Measurements from ENCODE around the gene CCDC60. TPM values are rescaled to one million over a fixed set of nuclear protein-coding genes. Genes with fewer than 3 reads are reported as not detected.

Gene CCDC60
- total RNA-seq, 1 experiment from 2014 or later = not detected

DNA sequence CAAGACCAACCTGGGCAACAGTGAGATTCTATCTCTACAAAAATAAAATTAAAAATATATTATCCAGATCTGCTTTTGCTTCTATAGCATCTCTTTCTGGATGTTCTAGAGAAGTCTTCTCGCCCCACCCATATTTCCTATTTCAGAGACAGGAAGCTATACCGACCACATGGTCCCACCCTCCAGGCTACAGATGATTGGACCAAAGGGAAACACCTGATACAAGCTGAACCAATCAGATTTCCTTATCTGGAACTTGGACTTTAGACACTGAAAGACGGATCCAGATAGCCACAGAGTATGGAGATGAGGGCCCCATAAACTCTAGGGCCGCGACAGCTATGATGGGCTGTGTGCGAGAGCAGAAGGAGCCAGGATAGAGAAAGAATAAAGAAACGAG lies 48.7 kb downstream of the CCDC60 start:
- Histone ChIP-seq H3K4me1 (replicated peaks) (no peaks in the 10 kb centered on the region), H3K27me3 (replicated peaks) (no peaks in the 10 kb centered on the region), H3K36me3 (no peaks in the 10 kb centered on the region), H3K27ac (no peak overlapping the region), H3K9me3 (replicated peaks) (no peaks in the 10 kb centered on the region), H3K4me3 (no peak overlapping the region)
- DNase-seq (ENCODE audit: low read depth in 1 of 2, low spot score in 2 of 2) = no peak

DNA sequence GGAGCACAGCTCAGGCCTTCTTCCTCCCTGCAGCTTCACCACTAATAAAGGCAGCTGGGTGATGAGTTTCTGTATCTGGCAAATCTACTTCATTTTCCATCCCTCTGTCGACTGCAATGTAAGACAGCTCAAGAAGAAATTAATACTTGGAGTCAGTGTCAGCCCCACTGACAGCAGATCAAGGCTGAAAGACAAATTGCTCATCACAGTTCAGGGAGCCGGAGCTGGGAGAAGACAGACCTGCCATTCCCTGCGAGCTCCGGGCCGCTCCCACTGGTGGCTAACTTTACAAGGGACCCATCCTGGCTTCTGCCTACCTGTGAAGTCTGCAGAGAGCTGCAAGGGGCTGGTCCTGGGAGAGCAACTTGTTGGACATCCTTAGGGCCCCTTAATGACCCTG lies 49.8 kb downstream of the CCDC60 start:
- no peaks in the 10 kb centered on the region for H3K27me3 ChIP-seq (replicated peaks)
- H3K27ac ChIP-seq = no peak overlapping the region
- no peaks in the 10 kb centered on the region for H3K9me3 ChIP-seq (replicated peaks)
- H3K4me1 ChIP-seq (replicated peaks) = no peaks in the 10 kb centered on the region
- H3K4me3 ChIP-seq = no peak overlapping the region
- DNase-seq (ENCODE audit: low read depth in 1 of 2, low spot score in 2 of 2) = no peak
- no peaks in the 10 kb centered on the region for H3K36me3 ChIP-seq

DNA sequence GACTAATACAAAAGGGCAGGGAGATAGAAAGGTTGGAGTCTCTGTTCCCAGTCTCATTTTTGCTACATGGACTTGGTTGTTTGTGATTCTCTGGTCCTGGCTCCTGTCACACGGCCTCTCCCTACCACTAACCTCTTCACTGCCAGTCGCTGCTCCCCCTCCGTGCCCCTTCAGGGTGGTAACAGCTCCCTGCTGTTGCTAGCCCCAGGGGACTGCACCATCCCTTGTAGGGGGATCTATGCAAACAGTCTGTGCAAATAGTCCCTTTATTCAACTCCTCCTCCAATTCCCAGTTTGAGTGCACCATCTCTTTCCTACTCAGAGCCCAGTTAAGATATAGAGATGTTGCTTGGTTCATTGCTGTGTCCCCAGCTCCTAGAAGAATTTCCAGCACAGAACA lies 51.1 kb downstream of the CCDC60 start:
- H3K4me1 ChIP-seq (replicated peaks) = no peaks in the 10 kb centered on the region
- no peaks in the 10 kb centered on the region for H3K27me3 ChIP-seq (replicated peaks)
- H3K9me3 ChIP-seq (replicated peaks) = no peaks in the 10 kb centered on the region
- no peak overlapping the region for H3K4me3 ChIP-seq
- H3K27ac ChIP-seq = no peak overlapping the region
- DNase-seq (ENCODE audit: low read depth in 1 of 2, low spot score in 2 of 2) = no peak
- H3K36me3 ChIP-seq = no peaks in the 10 kb centered on the region

DNA sequence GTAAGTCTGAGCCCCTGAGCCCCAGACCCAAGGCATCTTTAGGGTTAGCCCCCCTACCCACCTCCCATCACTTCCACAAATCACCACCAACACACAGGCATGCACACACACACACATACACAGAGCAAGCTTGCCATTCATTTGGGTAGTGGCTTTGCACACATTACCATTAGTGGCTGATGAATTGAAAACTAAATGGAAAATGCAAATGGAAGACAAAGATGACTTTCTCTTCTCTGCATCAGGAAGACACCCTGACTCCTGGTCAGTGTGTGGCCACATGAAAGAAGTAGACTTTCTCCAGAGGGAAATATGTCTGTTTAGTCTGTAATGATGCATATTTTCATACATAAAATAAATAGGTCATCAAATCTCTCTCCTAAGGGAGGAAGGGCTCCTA lies 55.2 kb downstream of the CCDC60 start:
- no peak overlapping the region for H3K4me3 ChIP-seq
- DNase-seq (ENCODE audit: low read depth in 1 of 2, low spot score in 2 of 2) = no peak
- H3K27me3 ChIP-seq (replicated peaks) = no peaks in the 10 kb centered on the region
- H3K9me3 ChIP-seq (replicated peaks) = no peaks in the 10 kb centered on the region
- H3K4me1 ChIP-seq (replicated peaks) = no peaks in the 10 kb centered on the region
- no peak overlapping the region for H3K27ac ChIP-seq
- H3K36me3 ChIP-seq = no peaks in the 10 kb centered on the region

DNA sequence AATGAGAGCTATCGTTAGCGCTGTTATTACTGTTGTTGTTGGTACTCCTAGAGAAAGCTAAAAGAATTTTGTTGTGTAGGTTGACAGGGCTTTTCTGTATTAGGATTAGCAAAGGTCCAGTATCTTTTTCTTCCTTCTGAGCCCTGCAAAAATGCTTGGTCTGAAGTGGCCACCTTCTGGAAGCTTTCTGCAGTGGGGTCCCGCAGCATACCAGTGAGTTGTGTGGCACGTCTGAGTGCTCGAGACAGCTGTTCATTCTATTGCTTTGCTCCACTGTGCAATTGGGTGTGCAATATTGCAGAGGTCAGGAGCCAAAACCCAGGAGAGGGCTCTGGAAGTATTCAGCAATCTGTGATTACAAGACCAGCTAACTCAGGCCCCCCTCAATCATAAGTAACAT lies 57.1 kb downstream of the CCDC60 start:
- DNase-seq (ENCODE audit: low read depth in 1 of 2, low spot score in 2 of 2) = no peak

GRCh38 chr12:119393677-119394076 lies 59.1 kb downstream of the CCDC60 start:
- Histone ChIP-seq H3K4me1 (replicated peaks) (no peaks in the 10 kb centered on the region), H3K27ac (no peak overlapping the region), H3K4me3 (no peak overlapping the region)

More for the DNA sequence above, 57.1 kb downstream of the CCDC60 start:
- H3K27ac ChIP-seq = no peak overlapping the region
- no peaks in the 10 kb centered on the region for H3K27me3 ChIP-seq (replicated peaks)
- H3K9me3 ChIP-seq (replicated peaks) = no peaks in the 10 kb centered on the region
- no peaks in the 10 kb centered on the region for H3K36me3 ChIP-seq
- H3K4me1 ChIP-seq (replicated peaks) = no peaks in the 10 kb centered on the region
- no peak overlapping the region for H3K4me3 ChIP-seq

DNA sequence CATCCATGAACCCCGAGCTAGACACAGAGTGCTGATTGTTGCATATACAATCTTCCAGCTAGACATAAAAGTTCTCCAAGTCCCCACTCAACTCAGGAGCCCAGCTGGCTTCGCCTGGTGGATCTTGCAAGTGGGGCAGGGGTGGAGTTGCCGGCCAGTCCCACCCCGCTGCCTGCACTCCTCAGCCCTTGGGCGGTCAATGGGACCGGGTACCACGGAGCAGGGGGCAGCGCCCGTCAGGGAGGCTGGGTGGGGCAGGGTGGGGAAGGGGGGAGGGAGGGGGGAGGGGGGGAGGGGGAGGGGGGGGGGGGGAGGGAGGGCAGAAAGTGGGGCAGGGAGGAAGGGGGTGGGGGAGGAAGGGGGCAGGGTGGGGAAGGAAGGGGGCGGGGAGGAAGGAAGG lies 63.0 kb downstream of the CCDC60 start:
- Histone ChIP-seq H3K27me3 (replicated peaks) (no peaks in the 10 kb centered on the region), H3K4me1 (replicated peaks) (no peaks in the 10 kb centered on the region), H3K9me3 (replicated peaks) (no peaks in the 10 kb centered on the region), H3K36me3 (no peaks in the 10 kb centered on the region), H3K27ac (no peak overlapping the region), H3K4me3 (no peak overlapping the region)
- no peak for DNase-seq (ENCODE audit: low read depth in 1 of 2, low spot score in 2 of 2)

More at GRCh38 chr12:119393677-119394076, 59.1 kb downstream of the CCDC60 start:
- Histone ChIP-seq H3K27me3 (replicated peaks) (no peaks in the 10 kb centered on the region), H3K9me3 (replicated peaks) (no peaks in the 10 kb centered on the region), H3K36me3 (no peaks in the 10 kb centered on the region)
- no peak for DNase-seq (ENCODE audit: low read depth in 1 of 2, low spot score in 2 of 2)

DNA sequence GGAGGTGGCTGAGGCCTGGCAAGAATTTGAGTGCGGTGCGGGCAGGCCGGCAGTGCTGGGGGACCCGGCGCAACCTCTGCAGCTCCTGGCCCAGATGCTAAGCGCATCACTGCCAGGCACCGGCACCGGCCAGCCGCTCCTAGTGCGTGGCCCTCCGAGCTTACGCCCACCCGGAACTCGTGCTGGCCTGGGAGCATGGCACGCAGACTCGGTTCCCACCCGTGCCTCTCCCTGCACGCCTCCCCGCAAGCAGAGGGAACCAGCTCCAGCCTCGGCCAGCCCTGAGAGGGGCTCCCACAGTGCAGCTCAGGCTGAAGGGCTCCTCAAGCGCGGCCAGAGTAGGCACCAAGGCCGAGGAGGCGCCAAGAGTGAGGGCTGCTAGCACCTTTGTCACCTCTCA lies 63.7 kb downstream of the CCDC60 start:
- no peak overlapping the region for H3K4me3 ChIP-seq

DNA sequence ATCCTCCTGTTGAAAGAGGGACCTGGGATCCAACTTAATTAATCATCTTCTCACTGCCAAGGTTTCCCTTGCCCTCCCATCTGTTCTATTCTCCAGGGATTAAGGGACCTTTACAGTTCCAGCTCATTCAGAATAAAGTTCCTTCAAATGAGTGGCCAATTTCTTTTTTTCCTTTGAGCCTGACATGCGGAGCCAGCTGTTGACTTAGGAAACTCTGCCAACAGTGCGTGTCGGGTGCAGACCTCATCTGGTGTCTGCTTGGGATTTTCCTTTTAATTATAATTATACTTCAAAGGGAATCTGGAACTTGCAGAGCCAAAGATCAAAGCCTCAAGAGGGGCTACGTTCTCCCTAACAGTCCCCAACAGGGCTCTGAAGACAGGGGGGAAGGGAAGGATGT lies 64.8 kb downstream of the CCDC60 start:
- no peak for DNase-seq (ENCODE audit: low read depth in 1 of 2, low spot score in 2 of 2)
- no peaks in the 10 kb centered on the region for H3K4me1 ChIP-seq (replicated peaks)
- no peak overlapping the region for H3K4me3 ChIP-seq
- H3K27me3 ChIP-seq (replicated peaks) = no peaks in the 10 kb centered on the region
- no peaks in the 10 kb centered on the region for H3K36me3 ChIP-seq
- no peak overlapping the region for H3K27ac ChIP-seq
- H3K9me3 ChIP-seq (replicated peaks) = no peaks in the 10 kb centered on the region

More for the DNA sequence above, 63.7 kb downstream of the CCDC60 start:
- Histone ChIP-seq H3K9me3 (replicated peaks) (no peaks in the 10 kb centered on the region), H3K27ac (no peak overlapping the region), H3K36me3 (no peaks in the 10 kb centered on the region), H3K4me1 (replicated peaks) (no peaks in the 10 kb centered on the region), H3K27me3 (replicated peaks) (no peaks in the 10 kb centered on the region)
- no peak for DNase-seq (ENCODE audit: low read depth in 1 of 2, low spot score in 2 of 2)

DNA sequence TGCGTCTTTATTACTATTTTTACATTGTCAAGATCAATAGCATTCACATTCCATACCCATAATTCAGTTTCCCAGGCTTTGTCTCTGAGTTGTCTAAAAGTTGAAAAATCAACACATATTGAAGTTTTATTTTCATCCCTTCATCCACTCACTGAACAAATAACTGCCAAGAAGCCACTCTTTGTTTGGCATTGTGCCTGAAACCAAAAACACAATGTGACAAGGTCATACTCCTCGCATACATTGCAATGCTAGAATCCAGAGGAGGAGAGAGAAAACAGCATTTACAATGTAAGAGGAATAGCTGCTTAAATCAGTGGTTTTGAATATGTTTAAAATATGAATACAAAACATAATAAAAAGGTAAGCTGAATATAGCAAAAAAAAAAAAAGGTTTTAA lies 71.8 kb downstream of the CCDC60 start:
- Histone ChIP-seq H3K27me3 (replicated peaks) (peaks cover 4% of the 10 kb centered on the region), H3K36me3 (no peaks in the 10 kb centered on the region), H3K27ac (no peak overlapping the region), H3K9me3 (replicated peaks) (no peaks in the 10 kb centered on the region), H3K4me3 (no peak overlapping the region), H3K4me1 (replicated peaks) (no peaks in the 10 kb centered on the region)
- DNase-seq (ENCODE audit: low read depth in 1 of 2, low spot score in 2 of 2) = no peak

DNA sequence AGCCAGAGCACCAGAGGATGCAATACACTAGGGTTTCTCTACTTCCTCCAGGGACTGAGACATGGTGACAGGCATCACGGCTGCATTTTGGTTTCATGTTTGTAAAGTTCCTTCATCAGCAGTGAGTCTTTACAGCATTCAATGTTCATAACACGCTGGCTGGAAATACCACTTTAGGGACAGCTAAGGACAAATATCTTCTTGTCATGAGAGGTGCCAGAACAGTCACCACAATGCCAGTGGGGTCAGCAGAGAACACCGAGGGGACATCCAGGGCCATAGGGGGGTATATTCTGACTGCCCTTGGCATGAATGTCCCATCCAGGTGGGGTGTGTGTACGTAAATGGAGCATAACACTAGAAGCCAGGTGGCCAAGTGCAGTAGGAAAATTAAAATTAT lies 72.3 kb downstream of the CCDC60 start:
- Histone ChIP-seq H3K27me3 (replicated peaks) (peaks cover 4% of the 10 kb centered on the region), H3K4me3 (no peak overlapping the region), H3K36me3 (no peaks in the 10 kb centered on the region), H3K27ac (no peak overlapping the region), H3K9me3 (replicated peaks) (no peaks in the 10 kb centered on the region), H3K4me1 (replicated peaks) (no peaks in the 10 kb centered on the region)
- no peak for DNase-seq (ENCODE audit: low read depth in 1 of 2, low spot score in 2 of 2)

DNA sequence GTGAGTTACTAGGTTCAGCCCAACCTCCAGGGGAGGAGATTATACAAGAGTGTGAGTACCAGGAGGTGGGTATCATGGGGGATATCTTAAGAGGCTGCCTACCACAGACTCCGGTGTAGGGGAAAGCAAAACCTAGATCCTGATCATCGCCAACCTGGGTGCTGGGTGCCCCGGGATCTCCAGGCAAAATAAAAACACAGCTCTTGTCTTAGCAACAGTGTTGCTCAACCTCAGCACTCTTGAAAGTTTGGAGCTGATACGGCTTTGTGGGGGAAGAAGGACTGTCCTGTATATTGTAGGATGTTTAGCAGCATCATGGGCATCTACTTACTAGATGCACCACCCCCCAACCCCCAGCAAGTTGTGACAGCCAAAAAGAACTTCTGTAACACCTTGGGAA lies 74.5 kb downstream of the CCDC60 start:
- peaks cover 4% of the 10 kb centered on the region for H3K27me3 ChIP-seq (replicated peaks)
- H3K36me3 ChIP-seq = no peaks in the 10 kb centered on the region
- no peaks in the 10 kb centered on the region for H3K9me3 ChIP-seq (replicated peaks)
- no peak overlapping the region for H3K27ac ChIP-seq
- no peak overlapping the region for H3K4me3 ChIP-seq
- no peaks in the 10 kb centered on the region for H3K4me1 ChIP-seq (replicated peaks)
- DNase-seq (ENCODE audit: low read depth in 1 of 2, low spot score in 2 of 2) = no peak

- Histone ChIP-seq H3K27ac (no peak overlapping the region), H3K4me1 (replicated peaks) (no peaks in the 10 kb centered on the region)
- no peak for DNase-seq (ENCODE audit: low read depth in 1 of 2, low spot score in 2 of 2)
Measured at GRCh38 chr12:119410396-119410795, 75.9 kb downstream of the CCDC60 start.

DNA sequence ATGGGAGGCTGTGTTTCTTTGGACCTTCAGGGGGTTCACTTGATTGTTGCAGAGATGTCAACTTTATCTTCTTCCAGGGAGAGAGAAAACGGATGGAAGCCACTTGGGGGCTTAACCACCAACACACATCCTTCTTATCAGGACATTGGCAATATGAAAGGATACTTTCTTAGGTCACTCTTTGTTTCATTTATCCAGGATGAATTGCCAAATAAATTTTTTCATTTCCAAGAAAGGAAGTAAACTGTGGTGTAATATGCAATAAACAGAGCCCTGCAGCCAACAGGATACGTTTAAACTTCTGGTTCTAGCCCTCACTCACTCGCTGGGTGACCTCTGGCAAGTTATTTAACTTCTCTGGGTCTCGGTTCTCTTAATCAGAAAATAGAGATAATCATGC lies 77.8 kb downstream of the CCDC60 start:
- H3K9me3 ChIP-seq (replicated peaks) = no peaks in the 10 kb centered on the region
- no peak for DNase-seq (ENCODE audit: low read depth in 1 of 2, low spot score in 2 of 2)
- no peak overlapping the region for H3K27ac ChIP-seq
- H3K4me1 ChIP-seq (replicated peaks) = no peaks in the 10 kb centered on the region
- no peaks in the 10 kb centered on the region for H3K36me3 ChIP-seq
- H3K4me3 ChIP-seq = no peak overlapping the region
- peaks cover 4% of the 10 kb centered on the region for H3K27me3 ChIP-seq (replicated peaks)

More at GRCh38 chr12:119410396-119410795, 75.9 kb downstream of the CCDC60 start:
- no peaks in the 10 kb centered on the region for H3K9me3 ChIP-seq (replicated peaks)
- H3K27me3 ChIP-seq (replicated peaks) = peaks cover 4% of the 10 kb centered on the region
- H3K4me3 ChIP-seq = no peak overlapping the region
- no peaks in the 10 kb centered on the region for H3K36me3 ChIP-seq

Data from SJSA1 (cell line).